ENCODE results near the gene PPDPF. TPM values are rescaled to one million over a fixed set of nuclear protein-coding genes. Genes with fewer than 3 reads are reported as not detected.

Gene PPDPF
- polyA plus RNA-seq, 1 donor, result 118 TPM

DNA sequence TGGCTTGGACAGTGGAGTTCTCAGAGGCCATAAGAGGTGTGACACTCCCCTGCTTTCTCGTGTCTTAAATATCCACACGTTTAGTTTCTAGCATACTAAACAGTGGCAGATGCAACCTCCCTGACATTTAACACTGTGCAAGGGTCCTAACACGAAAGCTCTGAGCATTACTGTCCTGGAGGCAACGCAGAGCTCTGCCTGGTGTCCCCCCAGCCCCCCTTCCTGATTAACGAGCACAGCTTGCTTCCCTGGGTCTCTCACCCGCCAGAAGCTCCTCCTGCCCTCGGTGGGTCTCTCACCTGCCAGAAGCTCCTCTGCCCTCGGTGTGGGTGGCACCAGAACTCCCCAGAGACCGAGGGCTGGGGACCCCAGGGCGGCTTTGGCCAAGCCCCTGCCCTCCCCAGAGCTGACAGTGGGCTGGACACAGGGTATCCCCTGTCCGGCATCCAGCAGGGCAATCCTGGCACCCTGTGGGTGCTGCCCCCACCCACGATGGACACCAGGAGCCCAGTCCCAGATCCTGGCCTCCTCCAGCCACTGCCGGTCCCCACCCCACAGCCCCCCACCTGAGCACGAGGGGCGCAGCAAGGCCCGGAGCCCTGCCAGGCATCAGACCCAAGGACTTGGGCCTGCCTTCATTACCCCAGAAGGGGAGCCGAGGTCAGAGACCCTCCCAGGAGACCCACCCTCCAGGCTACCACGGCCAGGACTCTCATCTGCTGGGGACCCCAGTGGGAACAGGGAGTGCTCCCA is 35.7 kb upstream of the PPDPF start:
- DNase-seq, result no peak

DNA sequence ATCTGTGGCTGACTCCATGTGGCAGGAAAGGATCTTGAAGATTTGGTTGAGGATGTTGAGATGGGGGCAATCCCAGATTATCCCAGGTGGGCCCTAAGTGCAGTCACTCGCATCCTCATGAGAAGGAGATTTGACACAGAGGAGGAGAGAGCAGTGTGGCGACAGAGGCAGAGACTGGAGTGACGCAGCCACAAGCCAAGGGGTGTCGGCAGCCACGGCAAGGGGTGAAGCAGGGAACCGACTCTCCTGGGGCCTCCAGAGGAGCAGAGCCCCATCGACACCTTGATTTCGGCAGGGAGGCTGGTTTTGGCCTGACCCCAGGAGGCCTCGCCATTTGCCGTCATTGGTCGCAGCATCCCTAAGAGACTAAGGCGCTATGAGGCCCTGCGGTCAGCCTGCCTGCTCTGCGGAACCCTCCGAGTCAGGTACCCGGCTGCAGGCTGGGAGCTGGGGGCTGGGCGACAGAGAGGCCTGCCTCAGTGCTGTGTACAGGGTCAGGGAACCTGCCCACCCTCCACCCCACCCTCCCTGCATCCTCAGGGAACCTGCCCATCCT is 34.2 kb upstream of the PPDPF start:
- DNase-seq, result no peak

- no peak for DNase-seq
Measured at GRCh38 chr20:63487116-63487764, 33.3 kb upstream of the PPDPF start.

- DNase-seq, result no peak
Measured at GRCh38 chr20:63487781-63488241, 32.8 kb upstream of the PPDPF start.

GRCh38 chr20:63488315-63489251 is 32.0 kb upstream of the PPDPF start:
- no peak for DNase-seq

DNA sequence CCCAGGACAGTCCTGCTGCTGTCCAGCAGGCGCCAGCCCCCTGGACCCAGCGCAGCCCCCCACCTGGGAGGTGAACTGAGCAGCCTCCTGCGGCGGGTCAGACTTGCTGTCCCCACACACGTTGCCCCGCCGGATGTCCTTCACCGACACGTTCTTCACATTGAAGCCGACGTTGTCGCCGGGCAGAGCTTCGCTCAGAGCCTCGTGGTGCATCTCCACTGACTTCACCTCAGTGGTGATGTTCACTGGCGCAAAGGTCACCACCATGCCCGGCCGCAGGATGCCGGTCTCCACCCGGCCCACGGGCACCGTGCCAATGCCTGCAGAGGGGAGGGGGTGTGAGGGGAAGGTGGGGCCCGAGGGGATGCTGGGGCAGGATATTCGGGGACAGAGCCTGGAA is 30.1 kb upstream of the PPDPF start:
- no peak for DNase-seq

- no peak for DNase-seq
Measured at GRCh38 chr20:63491078-63491477, 29.5 kb upstream of the PPDPF start.

GRCh38 chr20:63491635-63492230 is 28.8 kb upstream of the PPDPF start:
- DNase-seq, result no peak

DNA sequence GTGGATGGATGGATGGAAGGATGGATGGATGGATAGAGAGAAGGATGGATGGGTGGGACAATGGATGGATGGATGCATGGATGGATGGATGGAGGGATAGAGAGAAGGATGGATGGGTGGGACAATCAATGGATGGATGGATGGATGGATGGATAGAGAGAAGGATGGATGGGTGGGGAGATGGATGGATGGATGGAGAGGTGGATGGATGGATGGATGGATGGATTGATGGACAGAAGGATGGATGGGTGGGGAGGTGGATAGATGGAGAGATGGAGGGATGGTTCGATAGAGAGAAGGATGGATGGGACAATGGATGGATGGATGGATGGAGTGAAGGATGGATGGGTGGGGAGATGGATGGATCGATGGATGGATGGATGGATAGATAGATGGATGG is 28.0 kb upstream of the PPDPF start:
- DNase-seq, result no peak

- DNase-seq, result no peak
Measured at GRCh38 chr20:63492982-63493381, 27.6 kb upstream of the PPDPF start.

DNA sequence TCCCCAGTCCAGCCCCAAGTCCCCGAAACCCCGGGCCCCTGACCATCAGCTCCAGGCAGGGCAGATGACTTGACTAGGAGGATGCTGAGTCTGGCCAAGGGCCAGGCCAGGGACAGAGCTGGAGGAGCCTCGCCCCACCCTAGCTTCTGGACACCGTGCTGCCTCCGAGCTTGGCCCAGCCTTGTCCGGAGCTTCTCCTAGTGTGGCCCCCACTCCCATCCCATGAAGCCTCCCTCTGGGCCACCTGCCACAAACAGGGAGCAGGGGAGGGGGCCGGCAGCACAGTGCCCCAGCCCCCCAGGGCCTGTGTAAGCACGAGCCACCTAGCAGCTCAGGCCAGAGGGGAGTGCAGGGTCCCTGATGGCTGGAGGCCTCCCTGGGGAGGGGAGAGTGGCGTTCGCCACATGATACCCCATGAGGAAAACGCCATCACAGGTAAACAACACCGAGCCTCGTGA is 27.0 kb upstream of the PPDPF start:
- DNase-seq, result no peak

DNA sequence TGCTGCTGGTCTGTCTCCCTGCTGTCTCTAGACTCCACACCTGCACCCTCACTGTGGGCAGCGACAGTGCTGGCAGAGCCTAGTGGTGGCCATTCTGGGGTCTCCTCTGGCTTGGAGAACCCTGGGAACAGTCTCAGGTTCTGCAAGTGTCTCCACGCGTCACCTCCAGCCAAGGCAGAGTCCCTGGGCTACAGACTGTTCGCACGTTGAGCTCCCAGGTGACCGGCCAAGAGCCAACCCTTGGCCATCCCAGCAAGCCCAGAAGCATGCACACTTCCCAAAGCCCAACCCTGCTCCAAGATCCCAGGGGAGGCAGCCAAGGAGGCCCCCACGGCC is 26.5 kb upstream of the PPDPF start:
- no peak for DNase-seq

GRCh38 chr20:63494420-63495166 is 26.0 kb upstream of the PPDPF start:
- no peak for DNase-seq

DNA sequence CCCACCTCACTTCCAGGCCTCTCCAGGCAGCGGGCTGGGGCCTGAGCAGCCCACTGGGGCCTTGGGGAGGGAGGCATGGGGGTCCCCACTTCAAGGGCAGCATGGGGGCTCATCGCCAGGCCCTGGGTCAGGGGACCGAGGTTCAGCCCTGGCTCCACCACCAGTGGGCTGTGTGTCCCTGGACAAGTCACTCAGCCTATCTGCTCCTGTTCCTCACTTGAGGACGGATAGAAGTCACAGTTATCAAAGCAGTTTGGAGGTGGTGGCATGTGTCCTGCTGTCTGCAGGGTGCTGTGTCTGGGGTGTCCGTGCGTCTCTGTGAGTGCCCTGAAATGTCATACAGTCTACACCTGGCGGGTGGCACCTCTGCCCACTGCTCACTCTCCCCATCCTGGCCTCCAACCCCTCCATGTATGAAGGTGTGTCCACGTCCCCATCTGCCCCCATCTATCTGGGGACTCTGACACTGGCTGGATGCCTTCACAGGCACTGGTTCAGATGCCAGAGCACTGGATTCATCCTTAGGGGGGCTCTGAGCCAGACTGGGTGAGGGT is 25.3 kb upstream of the PPDPF start:
- DNase-seq, result no peak

- no peak for DNase-seq
Measured at GRCh38 chr20:63495741-63496595, 24.6 kb upstream of the PPDPF start.

GRCh38 chr20:63496596-63497120 is 23.9 kb upstream of the PPDPF start:
- DNase-seq, result no peak

GRCh38 chr20:63497138-63497945 is 23.2 kb upstream of the PPDPF start:
- no peak for DNase-seq

Measured in left kidney (tissue), 2 donors.